LNCAP (cell line): ENCODE data around the gene RAPGEF4.

Experiments
- TF ChIP-seq, protein P1 (sequence below): fragments of 450-650 bp; IDR thresholded peaks from 2 replicates; pipeline ENCODE4 v1.5.1; 2017; ENCODE audit warnings: mild to moderate bottlenecking

The RAPGEF4 gene

GRCh38 chr2:172836827-172837226 lies 101.2 kb downstream of the RAPGEF4 start:
- TF ChIP-seq, protein P1, sequence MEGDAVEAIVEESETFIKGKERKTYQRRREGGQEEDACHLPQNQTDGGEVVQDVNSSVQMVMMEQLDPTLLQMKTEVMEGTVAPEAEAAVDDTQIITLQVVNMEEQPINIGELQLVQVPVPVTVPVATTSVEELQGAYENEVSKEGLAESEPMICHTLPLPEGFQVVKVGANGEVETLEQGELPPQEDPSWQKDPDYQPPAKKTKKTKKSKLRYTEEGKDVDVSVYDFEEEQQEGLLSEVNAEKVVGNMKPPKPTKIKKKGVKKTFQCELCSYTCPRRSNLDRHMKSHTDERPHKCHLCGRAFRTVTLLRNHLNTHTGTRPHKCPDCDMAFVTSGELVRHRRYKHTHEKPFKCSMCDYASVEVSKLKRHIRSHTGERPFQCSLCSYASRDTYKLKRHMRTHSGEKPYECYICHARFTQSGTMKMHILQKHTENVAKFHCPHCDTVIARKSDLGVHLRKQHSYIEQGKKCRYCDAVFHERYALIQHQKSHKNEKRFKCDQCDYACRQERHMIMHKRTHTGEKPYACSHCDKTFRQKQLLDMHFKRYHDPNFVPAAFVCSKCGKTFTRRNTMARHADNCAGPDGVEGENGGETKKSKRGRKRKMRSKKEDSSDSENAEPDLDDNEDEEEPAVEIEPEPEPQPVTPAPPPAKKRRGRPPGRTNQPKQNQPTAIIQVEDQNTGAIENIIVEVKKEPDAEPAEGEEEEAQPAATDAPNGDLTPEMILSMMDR: no peak

- TF ChIP-seq, protein P1: no peak
These were observed 103.8 kb downstream of the RAPGEF4 start for GRCh38 chr2:172839446-172839845.

GRCh38 chr2:172842511-172843265 lies 107.0 kb downstream of the RAPGEF4 start:
- TF ChIP-seq, protein P1: no peak

GRCh38 chr2:172843266-172843582 lies 107.6 kb downstream of the RAPGEF4 start:
- TF ChIP-seq, protein P1: no peak

DNA sequence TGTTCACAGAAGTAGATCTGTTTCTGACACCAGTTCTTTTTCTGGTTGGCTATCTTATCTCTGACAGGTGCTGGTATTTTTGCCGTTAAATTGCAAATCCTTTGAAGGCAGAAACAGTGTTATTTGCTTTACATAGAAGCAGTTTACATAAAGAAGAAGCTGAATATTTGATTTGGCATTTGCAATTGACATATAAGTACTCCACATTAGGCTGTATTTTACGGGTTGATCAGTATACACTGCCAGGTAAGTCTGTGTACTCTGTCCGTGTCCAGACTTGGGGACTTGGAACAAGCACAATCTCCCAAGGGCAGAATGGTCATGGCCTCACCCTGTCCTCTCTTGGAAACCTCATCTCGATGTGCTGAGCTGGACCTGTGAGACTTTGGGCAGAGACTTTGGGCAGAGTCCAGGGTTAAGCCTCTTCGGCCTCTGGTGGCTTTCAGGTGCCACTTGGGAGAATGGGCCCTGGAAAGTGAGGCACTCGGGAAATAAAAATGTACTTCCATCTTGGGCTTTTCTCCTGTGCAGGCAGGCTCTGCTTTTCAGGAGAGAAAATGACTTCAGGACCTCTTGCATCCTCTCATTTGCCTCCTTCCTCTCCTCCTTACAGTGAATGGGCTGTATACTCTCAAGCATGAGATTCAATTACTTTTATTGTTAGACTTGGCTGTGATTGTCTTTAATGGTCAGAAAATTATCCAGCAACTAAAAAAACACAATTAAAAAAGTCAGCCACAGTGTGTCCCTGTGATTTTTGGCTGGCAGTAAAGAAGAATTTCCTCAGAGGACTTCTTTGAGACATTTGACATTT lies 108.5 kb downstream of the RAPGEF4 start:
- TF ChIP-seq, protein P1: no peak

DNA sequence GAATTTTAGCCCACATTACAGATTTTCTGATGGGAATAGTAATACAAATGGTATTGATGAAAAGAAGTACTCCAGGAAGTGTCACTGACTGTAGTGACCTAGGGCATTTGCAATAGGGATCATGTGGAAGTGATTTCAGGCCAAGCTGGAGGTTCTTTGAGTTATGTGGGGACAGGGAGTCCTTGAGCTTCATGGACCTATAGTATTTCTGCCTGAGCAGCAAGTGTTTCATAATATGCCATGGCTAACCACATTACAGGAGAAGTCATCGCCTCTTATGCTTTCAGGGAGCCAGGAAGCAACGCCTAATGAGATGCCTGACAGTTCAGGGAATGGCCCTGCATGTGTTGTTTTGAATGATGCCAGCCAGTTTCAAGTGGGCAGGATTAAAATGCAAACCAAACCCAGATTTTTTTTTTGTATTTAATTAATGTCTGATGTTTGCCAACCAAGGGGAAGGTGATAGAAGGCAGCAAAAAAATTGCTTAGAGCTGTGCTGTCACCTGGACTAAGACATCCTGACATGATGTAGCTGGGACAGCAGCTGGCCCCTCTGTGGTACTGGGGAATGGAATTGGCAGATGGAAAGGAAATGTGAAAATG lies 109.5 kb downstream of the RAPGEF4 start:
- TF ChIP-seq, protein P1: no peak

GRCh38 chr2:172846551-172846950 lies 110.9 kb downstream of the RAPGEF4 start:
- TF ChIP-seq, protein P1: no peak
